ENCODE results near the gene DNAI7.

DNAI7 gene

DNA sequence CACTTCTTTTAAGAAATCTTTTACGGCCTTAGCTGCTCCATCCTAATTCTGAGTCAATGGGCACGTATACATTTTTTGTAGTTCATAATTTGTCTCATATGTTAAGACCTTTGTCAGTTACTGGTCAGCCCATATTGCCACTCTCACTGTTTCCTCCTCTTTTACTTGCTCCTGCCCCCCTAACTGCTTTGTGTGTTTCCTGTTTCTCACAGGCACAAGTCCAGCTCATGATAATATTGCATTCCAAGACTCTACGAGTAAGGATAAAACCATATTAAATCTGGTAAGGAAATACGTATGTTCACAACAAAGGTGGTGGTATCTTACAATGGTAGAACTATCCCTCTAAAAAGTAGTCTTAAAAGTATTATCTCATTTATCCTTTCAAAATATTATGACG is 111.7 kb downstream of the DNAI7 start:
- Histone ChIP-seq H3K36me3 (ENCODE audit: control insufficient read depth in 2 of 2, insufficient read depth in 2 of 2, low read length in 2 of 2) (peaks cover 0 to 2% of the 10 kb centered on the region in 2 donors), H3K9ac (ENCODE audit: low read depth in 1 of 2, low read length in 2 of 2) (no peak overlapping the region), H3K4me3 (ENCODE audit: low read length in 2 of 2) (no peak overlapping the region), H3K9me3 (ENCODE audit: control insufficient read depth in 2 of 2, low read length in 2 of 2) (no peaks in the 10 kb centered on the region), H3K27ac (ENCODE audit: low read depth in 2 of 2, low read length in 2 of 2) (no peak overlapping the region), H3K27me3 (ENCODE audit: control insufficient read depth in 2 of 2, insufficient read depth in 2 of 2, low read length in 2 of 2) (no peaks in the 10 kb centered on the region), H3K4me1 (ENCODE audit: control insufficient read depth in 2 of 2, insufficient read depth in 2 of 2, low read length in 2 of 2) (no peaks in the 10 kb centered on the region)

DNA sequence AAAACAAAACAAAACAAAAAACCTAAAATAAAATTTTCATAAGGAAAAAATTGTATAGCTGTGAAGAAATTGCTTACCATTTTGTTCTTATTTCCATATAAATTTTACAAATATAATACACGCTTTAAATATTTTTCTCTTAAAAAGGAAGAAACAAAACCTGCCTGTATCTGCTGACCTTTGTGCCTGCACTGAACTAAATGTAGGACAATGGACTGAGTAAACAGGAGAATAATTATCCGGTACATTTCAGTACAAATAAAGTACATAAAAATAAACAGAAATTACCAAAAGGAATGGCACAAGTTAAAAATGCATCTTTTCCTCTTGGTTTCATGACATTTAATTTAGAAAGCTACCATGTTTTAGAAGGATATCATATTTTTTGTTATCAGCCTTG is 112.3 kb downstream of the DNAI7 start:
- Histone ChIP-seq H3K9ac (ENCODE audit: low read depth in 1 of 2, low read length in 2 of 2) (no peak overlapping the region), H3K27me3 (ENCODE audit: control insufficient read depth in 2 of 2, insufficient read depth in 2 of 2, low read length in 2 of 2) (no peaks in the 10 kb centered on the region), H3K4me3 (ENCODE audit: low read length in 2 of 2) (no peak overlapping the region), H3K36me3 (ENCODE audit: control insufficient read depth in 2 of 2, insufficient read depth in 2 of 2, low read length in 2 of 2) (peaks cover 0 to 2% of the 10 kb centered on the region in 2 donors), H3K9me3 (ENCODE audit: control insufficient read depth in 2 of 2, low read length in 2 of 2) (no peaks in the 10 kb centered on the region), H3K27ac (ENCODE audit: low read depth in 2 of 2, low read length in 2 of 2) (no peak overlapping the region), H3K4me1 (ENCODE audit: control insufficient read depth in 2 of 2, insufficient read depth in 2 of 2, low read length in 2 of 2) (no peaks in the 10 kb centered on the region)

DNA sequence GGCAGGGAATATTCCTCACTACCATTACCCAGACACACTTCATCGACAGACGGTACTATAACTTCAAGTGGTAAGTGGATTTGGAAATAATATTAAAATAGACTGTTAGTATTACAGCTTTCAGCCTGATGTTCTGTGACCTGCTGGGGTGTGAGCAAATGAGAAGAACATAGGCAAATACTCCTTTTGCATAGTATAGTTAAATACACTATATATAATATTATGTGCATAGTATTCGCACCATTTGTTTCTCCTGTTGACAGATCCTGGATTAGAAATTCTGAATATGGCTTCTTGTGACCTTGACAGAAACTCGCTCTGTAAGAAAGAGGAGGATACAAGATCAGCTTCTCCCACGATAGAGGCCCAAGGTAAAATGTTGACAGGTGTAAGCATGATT is 115.6 kb downstream of the DNAI7 start:
- Histone ChIP-seq H3K36me3 (ENCODE audit: control insufficient read depth in 2 of 2, insufficient read depth in 2 of 2, low read length in 2 of 2) (peaks cover 0 to 2% of the 10 kb centered on the region in 2 donors), H3K9me3 (ENCODE audit: control insufficient read depth in 2 of 2, low read length in 2 of 2) (no peaks in the 10 kb centered on the region), H3K4me3 (ENCODE audit: low read length in 2 of 2) (no peak overlapping the region), H3K4me1 (ENCODE audit: control insufficient read depth in 2 of 2, insufficient read depth in 2 of 2, low read length in 2 of 2) (no peaks in the 10 kb centered on the region), H3K9ac (ENCODE audit: low read depth in 1 of 2, low read length in 2 of 2) (no peak overlapping the region), H3K27me3 (ENCODE audit: control insufficient read depth in 2 of 2, insufficient read depth in 2 of 2, low read length in 2 of 2) (no peaks in the 10 kb centered on the region), H3K27ac (ENCODE audit: low read depth in 2 of 2, low read length in 2 of 2) (no peak overlapping the region)

DNA sequence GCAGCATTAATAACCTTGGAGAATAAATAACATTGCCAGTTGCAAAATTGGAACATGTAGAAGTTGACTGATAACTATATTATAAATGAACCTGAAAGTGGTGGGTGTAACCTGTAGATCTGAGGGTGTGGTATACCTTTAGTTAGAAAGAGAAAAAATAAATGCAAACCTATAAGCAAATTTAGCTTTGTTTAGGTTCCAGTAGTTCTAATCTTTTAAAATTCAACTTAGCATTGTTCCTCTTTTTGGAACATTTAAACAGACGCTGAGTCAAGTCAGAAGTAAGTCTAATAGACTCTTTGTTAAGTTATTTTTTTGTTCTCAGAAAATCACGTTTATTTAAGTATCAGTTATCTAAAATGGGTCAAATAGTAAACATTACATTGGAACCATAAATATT is 120.0 kb downstream of the DNAI7 start:
- no peaks in the 10 kb centered on the region for H3K36me3 ChIP-seq (ENCODE audit: control insufficient read depth in 2 of 2, insufficient read depth in 2 of 2, low read length in 2 of 2)
- H3K9me3 ChIP-seq (ENCODE audit: control insufficient read depth in 2 of 2, low read length in 2 of 2) = no peaks in the 10 kb centered on the region
- no peaks in the 10 kb centered on the region for H3K4me1 ChIP-seq (ENCODE audit: control insufficient read depth in 2 of 2, insufficient read depth in 2 of 2, low read length in 2 of 2)
- H3K27ac ChIP-seq (ENCODE audit: low read depth in 2 of 2, low read length in 2 of 2) = no peak overlapping the region
- no peak overlapping the region for H3K4me3 ChIP-seq (ENCODE audit: low read length in 2 of 2)
- H3K27me3 ChIP-seq (ENCODE audit: control insufficient read depth in 2 of 2, insufficient read depth in 2 of 2, low read length in 2 of 2) = no peaks in the 10 kb centered on the region
- H3K9ac ChIP-seq (ENCODE audit: low read depth in 1 of 2, low read length in 2 of 2) = no peak overlapping the region

DNA sequence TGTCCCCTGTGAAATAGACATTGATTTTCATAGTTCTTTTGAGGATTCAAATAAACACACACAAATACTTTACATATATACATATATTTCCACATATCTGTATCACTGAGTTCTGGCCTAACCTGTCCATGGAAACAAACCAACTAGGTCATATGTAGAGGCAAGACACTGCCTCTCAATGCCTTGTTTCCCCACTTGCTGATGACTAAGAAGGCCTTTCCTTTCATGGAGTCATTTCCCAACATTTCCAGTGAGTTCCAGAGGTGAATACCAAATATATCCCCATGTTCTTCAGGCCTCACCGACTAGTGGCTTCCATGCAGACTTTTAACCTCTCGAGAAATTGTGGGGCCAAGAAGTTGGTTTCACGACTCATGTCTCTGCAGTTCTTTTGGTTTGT is 120.8 kb downstream of the DNAI7 start:
- no peak overlapping the region for H3K4me3 ChIP-seq (ENCODE audit: low read length in 2 of 2)
- H3K9ac ChIP-seq (ENCODE audit: low read depth in 1 of 2, low read length in 2 of 2) = no peak overlapping the region
- H3K4me1 ChIP-seq (ENCODE audit: control insufficient read depth in 2 of 2, insufficient read depth in 2 of 2, low read length in 2 of 2) = no peaks in the 10 kb centered on the region
- H3K36me3 ChIP-seq (ENCODE audit: control insufficient read depth in 2 of 2, insufficient read depth in 2 of 2, low read length in 2 of 2) = no peaks in the 10 kb centered on the region
- H3K27me3 ChIP-seq (ENCODE audit: control insufficient read depth in 2 of 2, insufficient read depth in 2 of 2, low read length in 2 of 2) = no peaks in the 10 kb centered on the region
- H3K9me3 ChIP-seq (ENCODE audit: control insufficient read depth in 2 of 2, low read length in 2 of 2) = no peaks in the 10 kb centered on the region
- no peak overlapping the region for H3K27ac ChIP-seq (ENCODE audit: low read depth in 2 of 2, low read length in 2 of 2)

DNA sequence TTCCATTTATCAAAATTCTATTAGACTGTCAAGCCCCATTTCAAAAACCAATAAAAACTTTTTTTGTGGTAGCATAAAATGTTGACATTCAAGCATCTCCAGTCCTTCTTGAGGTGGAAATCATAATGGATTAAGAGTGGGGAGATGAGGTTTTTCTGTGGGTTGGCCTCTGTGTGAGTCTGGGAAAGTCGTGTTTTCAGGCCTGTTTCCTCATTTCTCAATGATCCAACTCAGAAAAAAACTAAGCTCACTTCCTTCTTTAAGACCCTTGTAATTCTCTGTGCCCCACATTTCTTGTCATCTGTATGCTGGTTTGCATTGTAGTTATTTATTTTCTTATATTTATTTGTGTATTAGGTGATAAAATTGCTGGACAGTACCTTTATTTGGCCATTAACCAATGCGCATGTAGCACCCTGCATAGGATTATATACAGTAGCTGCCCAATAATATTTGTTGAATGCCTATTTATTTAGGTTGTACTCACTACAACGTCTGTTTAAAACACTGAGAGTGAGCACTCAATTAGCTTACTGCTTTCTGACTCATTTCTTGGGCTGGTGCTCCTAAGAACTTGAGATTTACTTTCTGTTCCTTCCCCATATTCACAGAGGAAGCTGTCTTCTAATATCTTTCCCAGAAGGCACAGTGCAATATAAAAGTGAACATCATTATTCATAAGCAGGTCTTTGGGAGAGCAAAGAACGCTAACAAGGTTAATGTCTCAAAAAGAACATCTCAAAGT is 121.9 kb downstream of the DNAI7 start:
- no peaks in the 10 kb centered on the region for H3K27me3 ChIP-seq (ENCODE audit: control insufficient read depth in 2 of 2, insufficient read depth in 2 of 2, low read length in 2 of 2)
- no peaks in the 10 kb centered on the region for H3K4me1 ChIP-seq (ENCODE audit: control insufficient read depth in 2 of 2, insufficient read depth in 2 of 2, low read length in 2 of 2)
- H3K27ac ChIP-seq (ENCODE audit: low read depth in 2 of 2, low read length in 2 of 2) = no peak overlapping the region
- H3K9me3 ChIP-seq (ENCODE audit: control insufficient read depth in 2 of 2, low read length in 2 of 2) = no peaks in the 10 kb centered on the region
- H3K36me3 ChIP-seq (ENCODE audit: control insufficient read depth in 2 of 2, insufficient read depth in 2 of 2, low read length in 2 of 2) = peaks cover 0 to 3% of the 10 kb centered on the region in 2 donors
- no peak overlapping the region for H3K4me3 ChIP-seq (ENCODE audit: low read length in 2 of 2)
- H3K9ac ChIP-seq (ENCODE audit: low read depth in 1 of 2, low read length in 2 of 2) = no peak overlapping the region

DNA sequence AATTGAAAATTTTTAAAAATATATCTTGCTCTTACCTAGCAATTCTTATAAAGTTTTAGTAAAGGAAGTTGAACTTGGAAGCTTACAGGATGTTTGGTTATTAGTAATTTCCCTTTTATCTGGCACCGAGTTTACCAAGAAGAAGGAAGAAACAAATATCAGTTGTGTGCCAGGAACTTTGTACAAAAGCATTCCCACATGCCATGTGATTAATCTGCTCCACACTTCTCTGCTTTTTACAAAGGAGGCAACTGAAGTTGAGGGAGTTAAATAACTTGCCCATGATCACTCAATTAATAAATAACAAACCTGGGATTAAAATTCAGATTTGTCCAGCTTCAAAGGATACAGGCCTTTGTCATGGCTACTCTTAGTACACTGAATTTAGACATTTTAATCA is 123.6 kb downstream of the DNAI7 start:
- peaks cover 0 to 3% of the 10 kb centered on the region in 2 donors for H3K36me3 ChIP-seq (ENCODE audit: control insufficient read depth in 2 of 2, insufficient read depth in 2 of 2, low read length in 2 of 2)
- no peak overlapping the region for H3K9ac ChIP-seq (ENCODE audit: low read depth in 1 of 2, low read length in 2 of 2)
- H3K27me3 ChIP-seq (ENCODE audit: control insufficient read depth in 2 of 2, insufficient read depth in 2 of 2, low read length in 2 of 2) = no peaks in the 10 kb centered on the region
- peak overlapping the region in 1 of 2 donors; percentile 15 for H3K27ac ChIP-seq (ENCODE audit: low read depth in 2 of 2, low read length in 2 of 2)
- no peaks in the 10 kb centered on the region for H3K4me1 ChIP-seq (ENCODE audit: control insufficient read depth in 2 of 2, insufficient read depth in 2 of 2, low read length in 2 of 2)
- no peaks in the 10 kb centered on the region for H3K9me3 ChIP-seq (ENCODE audit: control insufficient read depth in 2 of 2, low read length in 2 of 2)
- H3K4me3 ChIP-seq (ENCODE audit: low read length in 2 of 2) = no peak overlapping the region

DNA sequence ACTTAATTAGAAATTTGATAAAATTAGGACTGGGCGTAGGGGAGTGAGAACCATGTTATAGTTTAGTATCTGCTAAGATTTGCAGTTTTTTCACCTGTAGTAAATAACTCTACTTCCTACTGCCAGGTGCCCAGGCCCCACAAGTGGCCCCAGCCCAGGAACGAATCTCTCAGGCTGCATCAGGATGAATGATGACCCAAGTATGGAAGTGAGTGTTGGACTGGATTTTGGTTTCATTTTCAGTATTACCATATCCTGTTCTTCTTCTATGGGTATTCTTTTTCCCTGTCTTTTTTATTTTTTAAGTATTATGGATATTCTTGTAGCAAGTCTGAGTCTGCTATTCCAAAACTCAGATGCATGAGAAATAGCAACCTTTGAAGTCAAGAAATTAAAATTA is 125.7 kb downstream of the DNAI7 start:
- Histone ChIP-seq H3K4me1 (ENCODE audit: control insufficient read depth in 2 of 2, insufficient read depth in 2 of 2, low read length in 2 of 2) (no peaks in the 10 kb centered on the region), H3K27ac (ENCODE audit: low read depth in 2 of 2, low read length in 2 of 2) (no peak overlapping the region), H3K9me3 (ENCODE audit: control insufficient read depth in 2 of 2, low read length in 2 of 2) (no peaks in the 10 kb centered on the region), H3K9ac (ENCODE audit: low read depth in 1 of 2, low read length in 2 of 2) (no peak overlapping the region), H3K27me3 (ENCODE audit: control insufficient read depth in 2 of 2, insufficient read depth in 2 of 2, low read length in 2 of 2) (no peaks in the 10 kb centered on the region), H3K36me3 (ENCODE audit: control insufficient read depth in 2 of 2, insufficient read depth in 2 of 2, low read length in 2 of 2) (peaks cover 0 to 3% of the 10 kb centered on the region in 2 donors), H3K4me3 (ENCODE audit: low read length in 2 of 2) (no peak overlapping the region)

DNA sequence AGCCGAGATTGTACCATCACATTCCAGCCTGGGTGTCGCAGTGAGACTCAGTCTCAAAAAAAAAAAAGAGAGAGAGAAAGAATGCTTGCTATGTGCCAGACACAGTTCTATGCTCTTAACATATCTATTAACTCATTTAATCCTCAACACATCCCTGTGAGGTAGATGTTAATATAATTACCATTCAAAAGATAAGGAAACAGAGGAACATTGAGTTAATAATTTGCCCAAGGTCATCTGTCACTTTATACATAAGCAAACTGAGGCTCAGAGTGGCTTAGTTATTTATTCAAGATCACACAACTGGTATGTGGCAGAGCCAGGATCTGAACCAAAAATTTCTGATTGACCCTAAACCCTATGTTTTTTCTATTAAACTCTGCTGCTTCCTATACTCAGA is 129.9 kb downstream of the DNAI7 start:
- no peaks in the 10 kb centered on the region for H3K4me1 ChIP-seq (ENCODE audit: control insufficient read depth in 2 of 2, insufficient read depth in 2 of 2, low read length in 2 of 2)
- H3K27me3 ChIP-seq (ENCODE audit: control insufficient read depth in 2 of 2, insufficient read depth in 2 of 2, low read length in 2 of 2) = no peaks in the 10 kb centered on the region
- no peak overlapping the region for H3K9ac ChIP-seq (ENCODE audit: low read depth in 1 of 2, low read length in 2 of 2)
- H3K9me3 ChIP-seq (ENCODE audit: control insufficient read depth in 2 of 2, low read length in 2 of 2) = no peaks in the 10 kb centered on the region
- H3K27ac ChIP-seq (ENCODE audit: low read depth in 2 of 2, low read length in 2 of 2) = no peak overlapping the region
- peaks cover 0 to 3% of the 10 kb centered on the region in 2 donors for H3K36me3 ChIP-seq (ENCODE audit: control insufficient read depth in 2 of 2, insufficient read depth in 2 of 2, low read length in 2 of 2)
- no peak overlapping the region for H3K4me3 ChIP-seq (ENCODE audit: low read length in 2 of 2)

DNA sequence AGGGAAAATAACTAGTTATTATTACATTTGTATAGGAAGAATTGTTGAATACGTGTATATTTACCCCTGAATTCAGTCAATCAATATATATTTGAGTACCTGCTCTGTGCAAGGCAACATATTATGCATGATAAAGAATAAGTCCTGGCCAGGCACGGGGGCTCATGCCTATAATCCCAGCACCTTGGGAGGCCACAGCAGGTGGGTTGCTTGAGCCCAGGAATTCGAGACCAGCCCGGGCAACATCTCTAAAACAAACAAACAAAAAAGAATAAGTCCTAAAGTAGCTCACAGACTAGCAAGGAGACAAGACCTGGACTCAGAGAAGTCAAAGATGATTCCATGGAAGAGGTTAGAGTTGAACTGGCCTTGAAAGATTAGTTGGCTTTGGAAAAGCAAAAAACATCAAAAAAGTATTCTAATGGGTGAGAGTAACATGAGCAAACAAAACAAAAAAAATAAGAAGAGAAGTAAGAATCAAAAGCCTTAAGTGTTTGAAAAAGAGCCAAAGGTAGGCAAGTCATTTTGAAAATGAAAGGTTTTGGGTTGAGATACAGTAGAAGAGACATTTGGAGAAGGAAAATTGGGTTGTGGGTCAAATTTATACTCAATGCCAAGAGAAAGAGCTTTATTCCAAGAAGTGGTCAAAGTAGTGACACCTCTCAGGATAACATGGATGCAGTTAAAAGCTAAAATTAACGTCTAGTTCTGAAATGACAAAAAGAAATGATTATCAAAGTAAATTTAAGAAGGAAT is 130.9 kb downstream of the DNAI7 start:
- peaks cover 0 to 3% of the 10 kb centered on the region in 2 donors for H3K36me3 ChIP-seq (ENCODE audit: control insufficient read depth in 2 of 2, insufficient read depth in 2 of 2, low read length in 2 of 2)
- no peak overlapping the region for H3K27ac ChIP-seq (ENCODE audit: low read depth in 2 of 2, low read length in 2 of 2)
- H3K9ac ChIP-seq (ENCODE audit: low read depth in 1 of 2, low read length in 2 of 2) = no peak overlapping the region
- H3K4me3 ChIP-seq (ENCODE audit: low read length in 2 of 2) = no peak overlapping the region
- no peaks in the 10 kb centered on the region for H3K9me3 ChIP-seq (ENCODE audit: control insufficient read depth in 2 of 2, low read length in 2 of 2)
- H3K4me1 ChIP-seq (ENCODE audit: control insufficient read depth in 2 of 2, insufficient read depth in 2 of 2, low read length in 2 of 2) = no peaks in the 10 kb centered on the region
- no peaks in the 10 kb centered on the region for H3K27me3 ChIP-seq (ENCODE audit: control insufficient read depth in 2 of 2, insufficient read depth in 2 of 2, low read length in 2 of 2)

Data from mucosa of rectum (tissue), 2 donors.